ENCODE measurements around the gene FTMT. TPM values are rescaled to one million over a fixed set of nuclear protein-coding genes. Genes with fewer than 3 reads are reported as not detected.
"Not testable (repeated sequence)": the region's sequence is repeated elsewhere in the genome, so short reads cannot be mapped to it uniquely, and the experiment has no call there.

The FTMT gene
- not detected for total RNA-seq

- Histone ChIP-seq H3K36me3 (no peaks in the 10 kb centered on the region), H3K27ac (replicated peaks in 1 of 4) (no peak within 1 kb of the TSS), H3K9me3 (peaks cover 0 to 5% (median 2%) of the 10 kb centered on the region in 4 donors), H3K4me1 (no peaks in the 10 kb centered on the region), H3K27me3 (no peaks in the 10 kb centered on the region), H3K4me3 (no peak within 1 kb of the TSS)
- DNase-seq (ENCODE audit: extremely low spot score) = no peak
- TF ChIP-seq EP300 (IDR thresholded peaks at IDR 0.05) (no peak), CTCF (IDR thresholded peaks at IDR 0.05) (no peak), POLR2AphosphoS5 (IDR thresholded peaks at IDR 0.05) (no peak), POLR2A (IDR thresholded peaks at IDR 0.05; ENCODE audit: low read depth) (no peak)
- intact Hi-C loops (cut with DNase I) = no loop called here
- WGBS = 94% methylated on average over 69 of the region's 77 CpGs
These were observed at the start of gene FTMT for GRCh38 chr5:121851643-121852574. Gene FTMT, plus strand, starts transcription at chr5:121851882. Its CDS starts 82 bp downstream, at chr5:121851964.

GRCh38 chr5:121805251-121805650 lies 46.4 kb upstream of the FTMT start:
- intact Hi-C loops (cut with DNase I); H3K4me1 ChIP-seq; H3K36me3 ChIP-seq; H3K9me3 ChIP-seq; DNase-seq (ENCODE audit: extremely low spot score); H3K27ac ChIP-seq (replicated peaks in 1 of 4); H3K4me3 ChIP-seq; H3K27me3 ChIP-seq: not testable (repeated sequence)
- WGBS = 91% methylated on average over 2 of the region's 2 CpGs

- no peaks in the 10 kb centered on the region for H3K27me3 ChIP-seq
- H3K36me3 ChIP-seq = no peaks in the 10 kb centered on the region
- DNase-seq (ENCODE audit: extremely low spot score) = no peak
- intact Hi-C loops (cut with DNase I) = no loop called here
- TF ChIP-seq POLR2A (IDR thresholded peaks at IDR 0.05; ENCODE audit: low read depth) = no peak
- no peak for TF ChIP-seq CTCF (IDR thresholded peaks at IDR 0.05)
- TF ChIP-seq EP300 (IDR thresholded peaks at IDR 0.05) = no peak
- no peak for TF ChIP-seq POLR2AphosphoS5 (IDR thresholded peaks at IDR 0.05)
- peaks cover 0 to 8% (median 0%) of the 10 kb centered on the region in 4 donors for H3K9me3 ChIP-seq
- WGBS = 69% methylated on average over 4 of the region's 4 CpGs
- H3K4me1 ChIP-seq = no peaks in the 10 kb centered on the region
- no peak overlapping the region for H3K27ac ChIP-seq (replicated peaks in 1 of 4)
- H3K4me3 ChIP-seq = no peak overlapping the region
These were observed 45.8 kb upstream of the FTMT start for GRCh38 chr5:121805911-121806310.

GRCh38 chr5:121816164-121816563 lies 35.5 kb upstream of the FTMT start:
- H3K36me3 ChIP-seq = no peaks in the 10 kb centered on the region
- DNase-seq (ENCODE audit: extremely low spot score) = no peak
- no peaks in the 10 kb centered on the region for H3K4me1 ChIP-seq
- H3K27ac ChIP-seq (replicated peaks in 1 of 4) = no peak overlapping the region
- intact Hi-C loops (cut with DNase I) = no loop called here
- no peak overlapping the region for H3K4me3 ChIP-seq
- H3K9me3 ChIP-seq = no peaks in the 10 kb centered on the region
- no peak for TF ChIP-seq EP300 (IDR thresholded peaks at IDR 0.05)
- TF ChIP-seq CTCF (IDR thresholded peaks at IDR 0.05) = no peak
- no peak for TF ChIP-seq POLR2AphosphoS5 (IDR thresholded peaks at IDR 0.05)
- no peaks in the 10 kb centered on the region for H3K27me3 ChIP-seq

GRCh38 chr5:121819682-121820261 lies 31.9 kb upstream of the FTMT start:
- no peak overlapping the region for H3K27ac ChIP-seq (replicated peaks in 1 of 4)
- H3K27me3 ChIP-seq = no peaks in the 10 kb centered on the region
- TF ChIP-seq CTCF (IDR thresholded peaks at IDR 0.05) = no peak
- no peak for TF ChIP-seq EP300 (IDR thresholded peaks at IDR 0.05)
- TF ChIP-seq POLR2AphosphoS5 (IDR thresholded peaks at IDR 0.05) = no peak
- TF ChIP-seq POLR2A (IDR thresholded peaks at IDR 0.05; ENCODE audit: low read depth) = no peak
- no peaks in the 10 kb centered on the region for H3K9me3 ChIP-seq
- H3K36me3 ChIP-seq = no peaks in the 10 kb centered on the region
- DNase-seq (ENCODE audit: extremely low spot score) = no peak
- WGBS = 62% methylated on average over 5 of the region's 5 CpGs
- no peak overlapping the region for H3K4me3 ChIP-seq
- intact Hi-C loops (cut with DNase I) = no loop called here
- H3K4me1 ChIP-seq = no peaks in the 10 kb centered on the region
